IMR-90 (cell line): ENCODE results near the gene MRPL54. TPM values are rescaled to one million over a fixed set of nuclear protein-coding genes. Genes with fewer than 3 reads are reported as not detected.

Source experiments
- ATAC-seq: fragments of 200-7000 bp; cut with Tn5 transposase; 2 replicates; pipeline ENCODE4 v1.9.1; 2020; ENCODE audit warnings: low read depth, mild to moderate bottlenecking, moderate library complexity
- BruUV-seq: library from RNA; stranded (reverse); fragments of 400-500 nt; replicated peaks from 2 replicates; lab custom pipeline; 2021; lab: Mats Ljungman, UMichigan
- CTCF ChIA-PET: fragments of 300-600 bp; formaldehyde crosslinking; extraction: SDS; loops from one replicate; lab custom pipeline; 2021; ENCODE audit warnings: antibody characterized with exemption; lab: Yijun Ruan, JAX
- POLR2A ChIA-PET: fragments of 300-600 bp; sonication (Branson Sonifier 250); formaldehyde crosslinking; loops from one replicate; lab custom pipeline; 2022; ENCODE audit warnings: antibody characterized with exemption; ENCODE audit not compliant: unreplicated experiment; lab: Charles Lee
- DNase-seq: peaks from one replicate; pipeline ENCODE4 v3.0.0; 2013
- H2AFZ ChIP-seq: replicated peaks from 2 replicates; pipeline ENCODE3; 2013; ENCODE audit warnings: low read length, mild to moderate bottlenecking; ENCODE audit not compliant: poor library complexity
- H2AK5ac ChIP-seq: 2 replicates; pipeline ENCODE4 v1.6.1; 2013; ENCODE audit warnings: low read depth, low read length, inconsistent platforms
- H2AK9ac ChIP-seq: replicated peaks from 2 replicates; pipeline ENCODE3; 2013; ENCODE audit warnings: mild to moderate bottlenecking, low read depth, low read length, moderate library complexity; ENCODE audit not compliant: poor library complexity
- H2BK120ac ChIP-seq: 2 replicates; pipeline ENCODE4 v1.6.1; 2013; ENCODE audit warnings: low read depth, low read length, inconsistent platforms
- H2BK15ac ChIP-seq: 3 replicates; pipeline ENCODE4 v1.6.1; 2013; ENCODE audit warnings: low read depth, low read length, inconsistent platforms
- H2BK20ac ChIP-seq: 2 replicates; pipeline ENCODE4 v1.6.1; 2013; ENCODE audit warnings: low read depth, mild to moderate bottlenecking, inconsistent platforms, low read length, moderate library complexity
- H2BK5ac ChIP-seq: 2 replicates; pipeline ENCODE4 v1.6.1; 2013; ENCODE audit warnings: mild to moderate bottlenecking, low read depth, low read length, inconsistent platforms; ENCODE audit not compliant: poor library complexity, severe bottlenecking
- H3K14ac ChIP-seq: replicated peaks from 2 replicates; pipeline ENCODE4 v1.6.1; 2013; ENCODE audit warnings: low read depth, low read length, inconsistent platforms
- H3K18ac ChIP-seq: 2 replicates; pipeline ENCODE4 v1.6.1; 2013; ENCODE audit warnings: low read depth, low read length, control low read depth
- H3K23ac ChIP-seq: 2 replicates; pipeline ENCODE4 v1.6.1; 2013; ENCODE audit warnings: low read depth, low read length, inconsistent platforms
- H3K27ac ChIP-seq: 2 replicates; pipeline ENCODE4 v1.5.1; 2013; ENCODE audit warnings: mild to moderate bottlenecking, control low read depth, low read length; ENCODE audit not compliant: insufficient read depth
- H3K27me3 ChIP-seq: 2 replicates; pipeline ENCODE4 v1.6.1; 2013; ENCODE audit warnings: low read length; ENCODE audit not compliant: control insufficient read depth, insufficient read depth
- H3K36me3 ChIP-seq: 2 replicates; pipeline ENCODE4 v1.6.1; 2013; ENCODE audit warnings: low read length, mixed read lengths; ENCODE audit not compliant: control insufficient read depth, insufficient read depth
- H3K4ac ChIP-seq: 2 replicates; pipeline ENCODE4 v1.6.1; 2013; ENCODE audit warnings: low read depth, low read length, inconsistent platforms
- H3K4me1 ChIP-seq: 2 replicates; pipeline ENCODE4 v1.6.1; 2013; ENCODE audit warnings: low read length, mixed read lengths; ENCODE audit not compliant: control insufficient read depth, insufficient read depth
- H3K4me2 ChIP-seq: 2 replicates; pipeline ENCODE4 v1.6.1; 2013; ENCODE audit warnings: low read depth, mild to moderate bottlenecking, control low read depth, low read length, moderate library complexity
- H3K4me3 ChIP-seq: 2 replicates; pipeline ENCODE4 v1.5.1; 2013; ENCODE audit warnings: low read depth, mild to moderate bottlenecking, control low read depth, low read length, moderate library complexity; ENCODE audit not compliant: insufficient read depth
- H3K56ac ChIP-seq: 2 replicates; pipeline ENCODE4 v1.6.1; 2013; ENCODE audit warnings: low read length, inconsistent platforms; ENCODE audit not compliant: insufficient read depth; ENCODE audit errors: extremely low read depth
- H3K79me1 ChIP-seq, 2 experiments: 2 replicates each; pipeline ENCODE4 v1.6.1; 2013; ENCODE audit warnings: low read length in 2 of 2, inconsistent platforms in 1 of 2, low read depth in 1 of 2
- H3K9ac ChIP-seq: 2 replicates; pipeline ENCODE4 v1.6.1; 2013; ENCODE audit warnings: low read depth, low read length, control low read depth
- H3K9me1 ChIP-seq: 2 replicates; pipeline ENCODE4 v1.6.1; 2013; ENCODE audit warnings: low read length, inconsistent platforms; ENCODE audit not compliant: insufficient read depth
- H3K9me3 ChIP-seq: 2 replicates; pipeline ENCODE4 v1.6.1; 2013; ENCODE audit warnings: low read length; ENCODE audit not compliant: control insufficient read depth, insufficient read depth
- H4K20me1 ChIP-seq: 2 replicates; pipeline ENCODE4 v1.6.1; 2013; ENCODE audit warnings: low read length, inconsistent platforms; ENCODE audit not compliant: insufficient read depth
- H4K5ac ChIP-seq: 2 replicates; pipeline ENCODE4 v1.6.1; 2013; ENCODE audit warnings: mild to moderate bottlenecking, low read depth, low read length, control low read depth
- H4K8ac ChIP-seq, 2 experiments: 2 replicates each; pipeline ENCODE4 v1.6.1; 2013; ENCODE audit warnings: low read depth in 2 of 2, low read length in 2 of 2, control low read depth in 1 of 2, inconsistent platforms in 1 of 2
- H4K91ac ChIP-seq: 2 replicates; pipeline ENCODE4 v1.6.1; 2013; ENCODE audit warnings: low read depth, low read length, inconsistent platforms; ENCODE audit not compliant: insufficient read depth
- CEBPB ChIP-seq: IDR thresholded peaks from 2 replicates; pipeline ENCODE4 v1.6.1; 2012; ENCODE audit warnings: low read depth, low read length, improper control_type of control experiment
- MAZ ChIP-seq: IDR thresholded peaks from 2 replicates; pipeline ENCODE4 v1.6.1; 2012; ENCODE audit warnings: low read depth, mild to moderate bottlenecking, low read length, improper control_type of control experiment, moderate library complexity, borderline replicate concordance
- WGBS, 2 experiments: methylation state at CpG; one replicate each; pipeline versions ENCODE4 v1.1.5 to v1.1.7; 2013; ENCODE audit warnings: missing lambda C conversion rate in 2 of 2; ENCODE audit not compliant: insufficient read length in 1 of 2; ENCODE audit errors: extremely low coverage in 2 of 2; 5-methylcytosine and 5-hydroxymethylcytosine counted together
- dilution Hi-C: fragments of 300-500 bp; cut with HindIII; formaldehyde crosslinking; loops from one replicate; pipeline ENCODE4 v1.14.3; 2018; ENCODE audit warnings: low sequenced_read_pairs; ENCODE audit not compliant: unreplicated experiment
- in situ Hi-C: fragments of 300-500 bp; cut with MboI; formaldehyde crosslinking; loops from 3 replicates; pipeline ENCODE4 v1.14.3; 2019; ENCODE audit warnings: low sequenced_read_pairs, inconsistent platforms, mixed read lengths
- intact Hi-C: fragments of 100-400 bp; cut with micrococcal nuclease; formaldehyde crosslinking; loops from 2 replicates; pipeline ENCODE4 v1.10.0; 2022
- polyA plus RNA-seq, 3 experiments: library from polyadenylated mRNA; depleted of rRNA; stranded (reverse); fragments of >200 nt; gene quantifications; 2 replicates each; pipeline ENCODE4 v1.2.3, GENCODE V29; 2012; ENCODE audit warnings: low replicate concordance in 1 of 3
- total RNA-seq: library from RNA; depleted of rRNA; stranded (reverse); fragments of >200 nt; gene quantifications from 2 replicates; pipeline ENCODE4 v1.2.3, GENCODE V29; 2012
- TF ChIP-seq, protein P1 (sequence below): fragments of 150-350 bp; IDR thresholded peaks from 2 replicates; pipeline ENCODE4 v1.6.1; 2017; ENCODE audit warnings: mild to moderate bottlenecking, antibody characterized with exemption, low read length, low read depth

The MRPL54 gene
- total and polyA plus RNA-seq, 2 of the 4 experiments (the other 2 are of a cell fraction): 55.9 to 75.7 TPM

DNA sequence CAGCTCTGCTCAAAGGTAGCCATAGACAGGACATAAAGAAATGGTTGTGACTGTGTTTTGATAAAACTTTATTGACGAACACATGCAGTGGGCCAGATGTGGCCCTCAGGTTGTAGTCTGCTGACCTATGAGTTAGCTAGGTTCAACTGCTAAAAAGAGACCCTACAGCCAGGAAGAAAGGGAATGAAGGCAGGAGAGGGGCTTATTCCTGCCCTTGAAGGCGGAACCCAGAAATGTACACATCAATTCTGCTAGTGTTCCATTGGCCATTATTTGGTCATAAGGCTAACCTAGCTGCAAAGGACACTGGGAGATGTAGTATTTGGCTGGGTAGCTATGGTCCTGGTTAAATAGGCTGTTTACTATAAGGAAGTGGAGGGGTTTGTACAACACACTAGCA lies 19.0 kb upstream of the MRPL54 start:
- Histone ChIP-seq H3K4me1 (no peaks in the 10 kb centered on the region), H3K18ac (no peak overlapping the region), H3K23ac (no peak overlapping the region), H3K9ac (no peak overlapping the region), H2BK15ac (no peak overlapping the region), H4K5ac (no peak overlapping the region), H3K36me3 (no peaks in the 10 kb centered on the region), H3K4me2 (no peak overlapping the region), H3K27me3 (peaks cover 7% of the 10 kb centered on the region), H2BK20ac (no peak overlapping the region), H3K27ac (no peak overlapping the region), H2AFZ (no peak overlapping the region), H4K91ac (no peak overlapping the region), H4K20me1 (no peaks in the 10 kb centered on the region), H3K14ac (no peak overlapping the region), H2BK120ac (no peak overlapping the region), H3K9me1 (no peaks in the 10 kb centered on the region), H2BK5ac (no peak overlapping the region), H3K4ac (no peak overlapping the region), H3K9me3 (peaks cover 2% of the 10 kb centered on the region; the same call in 1 of the 2 replicates), H3K56ac (no peak overlapping the region), H3K79me1 (no peaks in the 10 kb centered on the region), H4K8ac (no peak overlapping the region), H2AK9ac (no peak overlapping the region), H2AK5ac (no peak overlapping the region), H3K4me3 (no peak overlapping the region)
- TF ChIP-seq MAZ (no peak), CEBPB (no peak)
- TF ChIP-seq, protein P1, sequence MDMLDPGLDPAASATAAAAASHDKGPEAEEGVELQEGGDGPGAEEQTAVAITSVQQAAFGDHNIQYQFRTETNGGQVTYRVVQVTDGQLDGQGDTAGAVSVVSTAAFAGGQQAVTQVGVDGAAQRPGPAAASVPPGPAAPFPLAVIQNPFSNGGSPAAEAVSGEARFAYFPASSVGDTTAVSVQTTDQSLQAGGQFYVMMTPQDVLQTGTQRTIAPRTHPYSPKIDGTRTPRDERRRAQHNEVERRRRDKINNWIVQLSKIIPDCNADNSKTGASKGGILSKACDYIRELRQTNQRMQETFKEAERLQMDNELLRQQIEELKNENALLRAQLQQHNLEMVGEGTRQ: peak; percentile 45; the same call in 1 of the 2 replicates
- in situ Hi-C loops: no loop called here
- DNase-seq: no peak
- dilution Hi-C loops: no loop called here
- intact Hi-C loops: no loop called here
- CTCF ChIA-PET: no interaction called here
- BruUV-seq: no TSS peak
- POLR2A ChIA-PET: no interaction called here
- WGBS, 2 experiments: 100% methylated on average over 1 of the region's 2 CpGs; no CpG with 5 or more reads in 1 of the 2 experiments
- no peak; the same call in 1 of the 2 replicates for ATAC-seq
